Measurements from ENCODE around the gene RBM46.
"Not testable (repeated sequence)": the region's sequence is repeated elsewhere in the genome, so short reads cannot be mapped to it uniquely, and the experiment has no call there.

Gene RBM46

DNA sequence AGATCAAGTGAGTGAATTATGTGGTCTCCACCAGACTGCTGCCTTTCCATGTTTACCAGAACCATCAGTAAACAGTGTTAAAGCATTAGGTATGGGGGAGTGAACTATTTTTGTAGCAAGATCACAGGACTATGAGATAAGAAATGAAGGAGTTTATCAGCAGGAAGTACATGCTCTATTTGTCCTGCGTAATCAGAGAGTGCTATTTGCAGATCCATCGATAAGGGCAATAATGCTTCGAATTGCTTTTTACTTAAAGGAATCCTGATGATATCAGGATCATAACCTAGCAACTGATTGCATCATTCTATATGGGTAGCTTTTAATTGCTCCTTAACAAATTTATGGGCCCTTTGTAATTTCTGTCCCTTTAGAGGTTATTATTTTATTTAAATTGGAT, 57.1 kb downstream of the RBM46 start:
- DNase-seq (ENCODE audit: low read depth, low spot score) = no peak

DNA sequence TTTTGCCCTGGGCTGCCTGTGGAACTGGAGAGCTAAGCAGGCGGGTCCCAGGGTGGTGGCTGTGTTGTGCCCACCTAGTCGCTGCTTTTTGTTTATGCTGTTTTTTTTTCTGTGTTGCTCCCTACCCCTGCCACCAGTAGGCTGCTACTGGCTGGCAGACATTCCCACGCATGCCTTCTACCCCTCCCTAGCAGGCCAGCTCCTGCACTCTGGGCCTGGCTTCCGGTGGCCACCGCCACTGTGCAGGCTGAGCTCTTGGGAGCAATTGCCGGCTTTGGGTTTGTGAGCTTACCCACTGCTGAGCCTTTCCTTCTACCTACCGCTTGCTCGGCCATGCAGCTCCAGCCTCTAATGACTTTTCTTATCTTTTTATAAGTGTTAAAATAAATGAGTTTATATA, 57.6 kb downstream of the RBM46 start:
- no peak for DNase-seq (ENCODE audit: low read depth, low spot score)

DNA sequence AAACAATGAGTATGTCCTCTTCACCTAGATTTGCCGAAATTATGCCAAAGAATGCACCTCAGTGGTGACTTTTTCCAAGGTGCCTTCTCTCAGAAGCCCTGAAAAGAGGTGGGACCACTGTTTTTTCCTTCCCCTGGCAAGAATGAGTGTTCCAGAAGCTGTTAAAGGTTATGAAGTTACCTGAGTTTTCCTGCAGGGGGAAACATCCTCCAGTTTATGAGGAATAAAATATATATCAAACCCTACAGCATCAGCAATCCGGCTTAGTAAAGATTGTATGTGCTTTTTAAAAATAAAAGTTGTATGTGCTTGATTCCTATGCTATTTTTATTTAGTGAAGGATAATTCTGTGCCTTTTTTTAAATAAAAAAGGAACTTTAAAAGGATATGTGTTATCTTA, 73.3 kb downstream of the RBM46 start:
- DNase-seq (ENCODE audit: low read depth, low spot score) = no peak

- DNase-seq (ENCODE audit: low read depth, low spot score) = no peak
Observed at GRCh38 chr4:154858166-154858565, 77.1 kb downstream of the RBM46 start.

- DNase-seq (ENCODE audit: low read depth, low spot score) = no peak
Observed at GRCh38 chr4:154868414-154869194, 87.5 kb downstream of the RBM46 start.

DNA sequence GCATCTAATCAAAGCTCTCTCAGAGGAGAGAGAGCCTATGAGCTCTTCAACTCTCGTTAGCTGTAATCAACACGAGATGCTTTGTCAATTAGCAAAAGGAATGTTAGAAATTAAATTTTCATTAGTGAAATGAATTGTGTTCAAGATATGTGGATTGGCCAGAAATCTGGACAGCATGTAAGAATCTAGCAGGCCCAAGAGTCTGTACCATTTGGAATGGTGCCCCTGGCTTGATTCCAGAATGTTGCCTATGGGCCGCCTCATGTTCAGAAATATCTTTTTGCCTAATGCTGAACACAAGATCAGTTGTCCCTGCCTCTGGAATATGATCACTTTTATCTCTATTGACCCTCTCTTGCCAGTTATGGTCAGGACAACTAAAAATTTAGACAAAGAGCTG, 88.2 kb downstream of the RBM46 start:
- no peak for DNase-seq (ENCODE audit: low read depth, low spot score)

GRCh38 chr4:154872198-154872597, 91.1 kb downstream of the RBM46 start:
- no peak for DNase-seq (ENCODE audit: low read depth, low spot score)

DNA sequence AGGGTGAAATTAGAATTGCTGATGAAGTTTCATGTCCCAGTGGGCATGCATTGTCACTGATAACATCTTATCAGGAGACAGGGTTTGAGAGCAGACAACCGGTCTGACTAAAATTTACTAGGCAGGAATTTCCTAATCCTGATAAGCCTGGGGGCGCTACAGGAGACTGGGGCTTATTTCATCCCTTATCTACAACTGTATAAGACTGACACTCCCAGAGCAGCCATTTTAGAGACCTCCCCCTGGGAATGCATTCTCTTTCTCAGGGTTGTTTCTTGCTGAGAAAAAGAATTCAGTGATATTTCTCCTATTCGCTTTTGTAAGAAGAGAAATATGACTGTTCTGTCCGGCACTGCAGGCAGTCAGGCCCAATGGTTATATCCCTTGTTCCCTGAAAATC, 93.0 kb downstream of the RBM46 start:
- DNase-seq (ENCODE audit: low read depth, low spot score) = not testable (repeated sequence)

DNA sequence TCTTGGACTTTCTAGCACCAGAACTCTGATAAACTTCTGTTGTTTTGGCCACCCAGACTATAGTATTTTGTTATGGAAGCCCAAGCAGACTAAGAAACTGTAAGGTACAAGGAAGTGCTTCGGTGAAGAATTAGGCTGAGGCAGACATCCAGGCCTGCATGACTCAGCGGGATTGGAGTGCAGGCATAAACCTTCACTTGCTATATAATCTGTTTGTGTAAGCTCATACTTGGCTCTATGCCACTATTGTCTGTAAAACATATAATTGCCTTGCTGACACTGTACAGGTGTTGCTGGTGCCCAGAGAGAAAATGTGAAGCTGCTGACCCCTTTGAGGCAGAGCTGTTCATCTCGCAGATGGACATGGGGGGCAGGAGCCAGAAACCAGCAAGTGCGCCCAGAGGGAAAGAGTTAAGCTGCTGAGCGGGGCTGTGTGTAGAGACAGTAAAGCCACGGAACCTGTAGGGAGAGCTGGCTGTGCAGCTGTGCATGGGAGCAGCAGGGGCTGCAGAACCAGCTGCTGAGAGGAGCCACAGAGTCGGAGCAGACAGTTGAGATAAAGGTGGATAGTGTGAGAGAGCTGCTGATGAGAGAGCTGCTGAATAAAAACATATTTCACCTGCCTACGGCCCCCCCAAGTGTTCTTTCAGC, 96.2 kb downstream of the RBM46 start:
- DNase-seq (ENCODE audit: low read depth, low spot score) = no peak

Measured in iPS DF 19.7 (cell line).